Progenitor cell of endocrine pancreas (in vitro differentiated cells): ENCODE data around the gene PSMA2. TPM values are rescaled to one million over a fixed set of nuclear protein-coding genes. Genes with fewer than 3 reads are reported as not detected.

ENCODE experiments used
- DNase-seq: peaks from one replicate; pipeline ENCODE4 v3.0.0; 2021; ENCODE audit warnings: low spot score; ENCODE audit not compliant: unreplicated experiment
- H3K27ac Mint-ChIP-seq: 2 replicates; pipeline ENCODE4 v1.8.0; 2021; ENCODE audit warnings: mild to moderate bottlenecking, moderate library complexity, mixed read lengths
- H3K27me3 Mint-ChIP-seq: 2 replicates; pipeline ENCODE4 v1.8.0; 2021; ENCODE audit warnings: mixed read lengths
- H3K36me3 Mint-ChIP-seq: 2 replicates; pipeline ENCODE4 v1.8.0; 2022; ENCODE audit warnings: mixed read lengths; ENCODE audit not compliant: insufficient read depth
- H3K4me1 Mint-ChIP-seq: 2 replicates; pipeline ENCODE4 v1.8.0; 2021; ENCODE audit warnings: low read depth, mixed read lengths
- H3K4me3 Mint-ChIP-seq: 2 replicates; pipeline ENCODE4 v1.8.0; 2021; ENCODE audit warnings: low read depth, mild to moderate bottlenecking, moderate library complexity, mixed read lengths
- H3K9me3 Mint-ChIP-seq: 2 replicates; pipeline ENCODE4 v1.8.0; 2021; ENCODE audit warnings: low read depth, mixed read lengths
- CTCF ChIP-seq: fragments of 200-600 bp; sonication (generic); IDR thresholded peaks from one replicate; pipeline ENCODE4 v1.5.0; 2021; ENCODE audit warnings: antibody characterized with exemption, mild to moderate bottlenecking; ENCODE audit not compliant: unreplicated experiment
- total RNA-seq: library from RNA; stranded (reverse); gene quantifications from 2 replicates; pipeline ENCODE4 v1.2.1, GENCODE V29; 2021

Gene PSMA2
- total RNA-seq, 1 donor from 2014 or later = 99.9 TPM

DNA sequence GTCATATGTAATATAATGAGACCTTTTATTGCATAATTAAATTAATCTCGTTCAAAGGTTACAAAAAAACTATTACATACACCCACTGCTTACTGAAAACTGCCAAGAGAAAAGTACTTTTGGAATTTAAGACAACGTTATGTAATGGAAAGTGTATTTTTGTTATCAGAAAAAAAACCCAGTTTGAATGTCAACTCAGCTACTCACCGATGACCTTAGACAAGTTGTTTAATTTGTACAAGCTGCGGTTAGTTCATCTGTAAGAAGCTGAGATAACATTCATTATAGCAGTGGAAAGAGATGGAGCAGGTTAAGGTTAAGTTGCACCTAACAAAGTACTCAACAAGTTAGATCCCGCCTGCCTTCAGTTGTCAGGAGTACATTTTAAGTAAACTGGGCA lies 1.1 kb downstream of the PSMA2 start:
- H3K27me3 Mint-ChIP-seq = no peaks in the 10 kb centered on the region
- H3K4me3 Mint-ChIP-seq = peak overlapping the region; percentile 99
- DNase-seq = no peak
- H3K27ac Mint-ChIP-seq = no peak overlapping the region
- TF ChIP-seq CTCF = no peak
- H3K9me3 Mint-ChIP-seq = no peaks in the 10 kb centered on the region
- peaks cover 33% of the 10 kb centered on the region for H3K4me1 Mint-ChIP-seq
- peaks cover 4% of the 10 kb centered on the region for H3K36me3 Mint-ChIP-seq

GRCh38 chr7:42929449-42929848 lies 2.5 kb downstream of the PSMA2 start:
- H3K9me3 Mint-ChIP-seq = no peaks in the 10 kb centered on the region
- peaks cover 3% of the 10 kb centered on the region for H3K36me3 Mint-ChIP-seq
- TF ChIP-seq CTCF = no peak
- H3K4me3 Mint-ChIP-seq = no peak overlapping the region
- no peaks in the 10 kb centered on the region for H3K27me3 Mint-ChIP-seq
- peaks cover 32% of the 10 kb centered on the region for H3K4me1 Mint-ChIP-seq
- DNase-seq = no peak
- H3K27ac Mint-ChIP-seq = no peak overlapping the region

GRCh38 chr7:42928754-42929153 lies 3.2 kb downstream of the PSMA2 start:
- peaks cover 5% of the 10 kb centered on the region for H3K36me3 Mint-ChIP-seq
- no peak for TF ChIP-seq CTCF
- no peaks in the 10 kb centered on the region for H3K9me3 Mint-ChIP-seq
- H3K27ac Mint-ChIP-seq = no peak overlapping the region
- no peaks in the 10 kb centered on the region for H3K27me3 Mint-ChIP-seq
- H3K4me3 Mint-ChIP-seq = no peak overlapping the region
- no peak for DNase-seq
- H3K4me1 Mint-ChIP-seq = peaks cover 28% of the 10 kb centered on the region

DNA sequence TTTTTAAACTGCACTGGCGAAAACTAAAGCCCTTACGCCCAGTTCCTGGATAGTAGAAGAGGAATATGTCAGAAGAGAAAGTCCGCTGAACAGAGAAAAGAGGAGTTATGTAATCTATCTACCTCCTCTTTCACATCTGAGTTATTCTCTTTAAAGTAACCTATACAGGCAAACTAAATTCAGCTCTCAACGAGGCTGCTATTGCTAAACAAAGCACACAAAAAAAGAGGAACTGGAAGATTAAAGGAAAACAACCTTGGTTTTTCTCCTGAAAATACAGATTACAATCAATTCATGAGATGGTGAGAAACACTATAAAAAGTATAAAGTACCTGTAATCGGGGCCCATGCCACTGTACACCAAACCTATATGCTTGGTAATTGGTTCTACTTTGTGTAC lies 5.8 kb downstream of the PSMA2 start:
- H3K4me3 Mint-ChIP-seq = no peak overlapping the region
- no peaks in the 10 kb centered on the region for H3K9me3 Mint-ChIP-seq
- peaks cover 18% of the 10 kb centered on the region for H3K4me1 Mint-ChIP-seq
- TF ChIP-seq CTCF = no peak
- DNase-seq = no peak
- no peak overlapping the region for H3K27ac Mint-ChIP-seq
- H3K36me3 Mint-ChIP-seq = peaks cover 11% of the 10 kb centered on the region
- H3K27me3 Mint-ChIP-seq = no peaks in the 10 kb centered on the region

- peaks cover 16% of the 10 kb centered on the region for H3K36me3 Mint-ChIP-seq
- no peak overlapping the region for H3K4me3 Mint-ChIP-seq
- no peaks in the 10 kb centered on the region for H3K9me3 Mint-ChIP-seq
- no peaks in the 10 kb centered on the region for H3K27me3 Mint-ChIP-seq
- TF ChIP-seq CTCF = no peak
- peak overlapping the region; percentile 50 for H3K27ac Mint-ChIP-seq
- H3K4me1 Mint-ChIP-seq = peaks cover 13% of the 10 kb centered on the region
- no peak for DNase-seq
These were observed 6.3 kb downstream of the PSMA2 start for GRCh38 chr7:42925630-42926029.
